Transverse colon (tissue), 4 donors: Measurements from ENCODE around the gene SSTR4. TPM values are rescaled to one million over a fixed set of nuclear protein-coding genes. Genes with fewer than 3 reads are reported as not detected.

ENCODE experiments used
- DNase-seq: peaks from one replicate; pipeline ENCODE4 v3.0.0-alpha.2; 2019
- H3K27ac ChIP-seq, 4 donors: fragments of 200-600 bp; sonication (generic); 2 replicates each; pipeline ENCODE4 v1.5.1; 2016 to 2018; ENCODE audit warnings: inconsistent platforms in 4 of 4
- H3K27me3 ChIP-seq: fragments of 200-600 bp; sonication (generic); 2 replicates; pipeline ENCODE4 v1.5.1; 2017; ENCODE audit warnings: inconsistent platforms
- H3K36me3 ChIP-seq, 4 donors: fragments of 200-600 bp; sonication (generic); 2 replicates each; pipeline ENCODE4 v1.5.1; 2017 to 2019; ENCODE audit warnings: inconsistent platforms in 4 of 4
- H3K4me1 ChIP-seq, 4 donors: fragments of 200-600 bp; sonication (generic); 2 replicates each; pipeline ENCODE4 v1.5.1; 2017 to 2020; ENCODE audit warnings: inconsistent platforms in 4 of 4
- H3K4me3 ChIP-seq, 4 donors: fragments of 200-600 bp; sonication (generic); 1 replicate in 1 of 4; 2 replicates in 3 of 4; pipeline versions ENCODE4 v1.5.1 to v1.6.1; 2017 to 2019; ENCODE audit warnings: inconsistent platforms in 4 of 4
- H3K9me3 ChIP-seq, 2 donors: fragments of 200-600 bp; sonication (generic); 2 replicates each; pipeline ENCODE4 v1.5.1; 2017 to 2019; ENCODE audit warnings: inconsistent platforms in 2 of 2
- EP300 ChIP-seq: sonication (generic); formaldehyde crosslinking; IDR thresholded peaks from one replicate; pipeline ENCODE4 v1.6.1; 2017; ENCODE audit warnings: antibody characterized with exemption, low read depth
- POLR2A ChIP-seq: fragments of 450-650 bp; IDR thresholded peaks from one replicate; pipeline ENCODE4 v1.6.1; 2016; ENCODE audit warnings: antibody characterized with exemption, mild to moderate bottlenecking, moderate library complexity
- POLR2AphosphoS5 ChIP-seq, 3 donors: sonication (generic); formaldehyde crosslinking; IDR thresholded peaks; one replicate each; pipeline ENCODE4 v1.6.1; 2016; ENCODE audit warnings: antibody characterized with exemption in 3 of 3
- WGBS, 2 donors: methylation state at CpG; one replicate each; pipeline ENCODE4 v1.1.5; 2018; ENCODE audit warnings: low coverage in 1 of 2; 5-methylcytosine and 5-hydroxymethylcytosine counted together
- in situ Hi-C, 4 donors: fragments of 200-750 bp; cut with MboI; loops; one replicate each; pipeline versions ENCODE4 v1.15.0 to v1.15.1; 2017; ENCODE audit warnings: low sequenced_read_pairs in 3 of 4, low pct_ligation_motif_present in 1 of 4, low pct_unique_long_range_greater_than_20kb in 1 of 4
- intact Hi-C: fragments of 100-400 bp; cut with DNase I; formaldehyde crosslinking; loops from one replicate; pipeline ENCODE4 v1.15.1; 2023; ENCODE audit warnings: low total_unique reads
- total RNA-seq, 4 donors: library from RNA; depleted of rRNA; stranded (reverse); fragments of >200 nt; gene quantifications; one replicate each; pipeline ENCODE4 v1.1.0, GENCODE V29; 2016
- TF ChIP-seq, protein P1 (sequence below), 5 experiments: fragments of 200-600 bp in 3 of 5; fragments of 450-650 bp in 2 of 5; sonication (generic) in 3 of 5; IDR thresholded peaks; 1 replicate in 2 of 5; 2 replicates in 3 of 5; pipeline ENCODE4 v1.5.1; 2016 to 2017; ENCODE audit warnings: antibody characterized with exemption in 5 of 5, inconsistent platforms in 3 of 5, mild to moderate bottlenecking in 2 of 5, moderate library complexity in 1 of 5

The SSTR4 gene
- total RNA-seq, 4 donors from 2014 or later = not detected

DNA sequence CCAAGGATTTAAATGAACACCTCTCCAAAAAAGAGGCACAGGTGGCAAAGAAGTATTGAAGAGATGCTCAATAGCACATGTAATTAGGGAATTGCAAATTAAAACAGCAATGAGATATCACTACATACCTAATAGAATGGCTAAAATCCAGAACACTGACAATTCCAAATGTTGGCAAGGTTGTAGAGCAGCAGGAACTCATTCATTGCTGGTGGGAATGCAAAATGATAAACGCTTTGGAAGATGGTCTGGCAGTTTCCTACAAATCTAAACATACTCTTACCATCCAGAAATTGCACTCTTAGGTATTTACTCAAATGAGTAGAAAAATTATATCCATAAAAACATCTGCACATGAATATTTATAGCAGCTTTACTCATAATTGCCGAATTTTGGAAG, 34.0 kb downstream of the SSTR4 start:
- Histone ChIP-seq H3K4me1 (no peaks in the 10 kb centered on the region), H3K27me3 (no peaks in the 10 kb centered on the region), H3K36me3 (no peaks in the 10 kb centered on the region), H3K4me3 (no peak overlapping the region), H3K9me3 (no peaks in the 10 kb centered on the region), H3K27ac (no peak overlapping the region)
- 66 to 73% methylated on average over 2 of the region's 2 CpGs for WGBS, 2 donors
- intact Hi-C loops (no loop called here), in situ Hi-C loops (no loop called here)
- TF ChIP-seq, protein P1, sequence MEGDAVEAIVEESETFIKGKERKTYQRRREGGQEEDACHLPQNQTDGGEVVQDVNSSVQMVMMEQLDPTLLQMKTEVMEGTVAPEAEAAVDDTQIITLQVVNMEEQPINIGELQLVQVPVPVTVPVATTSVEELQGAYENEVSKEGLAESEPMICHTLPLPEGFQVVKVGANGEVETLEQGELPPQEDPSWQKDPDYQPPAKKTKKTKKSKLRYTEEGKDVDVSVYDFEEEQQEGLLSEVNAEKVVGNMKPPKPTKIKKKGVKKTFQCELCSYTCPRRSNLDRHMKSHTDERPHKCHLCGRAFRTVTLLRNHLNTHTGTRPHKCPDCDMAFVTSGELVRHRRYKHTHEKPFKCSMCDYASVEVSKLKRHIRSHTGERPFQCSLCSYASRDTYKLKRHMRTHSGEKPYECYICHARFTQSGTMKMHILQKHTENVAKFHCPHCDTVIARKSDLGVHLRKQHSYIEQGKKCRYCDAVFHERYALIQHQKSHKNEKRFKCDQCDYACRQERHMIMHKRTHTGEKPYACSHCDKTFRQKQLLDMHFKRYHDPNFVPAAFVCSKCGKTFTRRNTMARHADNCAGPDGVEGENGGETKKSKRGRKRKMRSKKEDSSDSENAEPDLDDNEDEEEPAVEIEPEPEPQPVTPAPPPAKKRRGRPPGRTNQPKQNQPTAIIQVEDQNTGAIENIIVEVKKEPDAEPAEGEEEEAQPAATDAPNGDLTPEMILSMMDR (IDR thresholded peaks at IDR 0.05) = no peak
- TF ChIP-seq EP300 (no peak), POLR2A (no peak), POLR2AphosphoS5 (IDR thresholded peaks at IDR 0.05) (no peak)
- DNase-seq = no peak

DNA sequence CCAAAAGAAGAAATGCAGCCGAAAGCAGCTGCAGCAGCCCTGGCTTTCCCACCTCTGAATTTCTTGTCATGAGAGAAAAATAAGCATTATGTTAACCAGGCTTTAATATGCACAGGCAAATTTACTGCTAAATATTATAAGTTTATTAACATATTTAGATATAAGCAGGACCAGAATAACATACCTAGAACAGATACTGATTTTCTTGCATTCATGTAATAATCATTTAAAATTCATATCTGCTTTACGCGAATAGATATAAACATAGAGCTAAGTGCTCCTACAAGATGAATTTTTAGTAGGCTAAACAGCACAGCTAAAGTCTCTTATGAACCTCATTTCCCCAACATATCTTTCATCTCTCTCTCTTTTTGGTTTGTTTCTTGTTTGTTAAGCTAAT, 36.3 kb downstream of the SSTR4 start:
- Histone ChIP-seq H3K36me3 (no peaks in the 10 kb centered on the region), H3K27ac (no peak overlapping the region), H3K4me1 (no peaks in the 10 kb centered on the region), H3K27me3 (no peaks in the 10 kb centered on the region), H3K9me3 (no peaks in the 10 kb centered on the region), H3K4me3 (no peak overlapping the region)
- TF ChIP-seq EP300 (no peak), POLR2A (no peak), POLR2AphosphoS5 (IDR thresholded peaks at IDR 0.05) (no peak)
- TF ChIP-seq, protein P1 (IDR thresholded peaks at IDR 0.05) = no peak
- WGBS, 2 donors = 60 to 61% methylated on average over 3 of the region's 3 CpGs
- DNase-seq = no peak
- intact Hi-C loops = no loop called here
- in situ Hi-C loops = no loop called here

DNA sequence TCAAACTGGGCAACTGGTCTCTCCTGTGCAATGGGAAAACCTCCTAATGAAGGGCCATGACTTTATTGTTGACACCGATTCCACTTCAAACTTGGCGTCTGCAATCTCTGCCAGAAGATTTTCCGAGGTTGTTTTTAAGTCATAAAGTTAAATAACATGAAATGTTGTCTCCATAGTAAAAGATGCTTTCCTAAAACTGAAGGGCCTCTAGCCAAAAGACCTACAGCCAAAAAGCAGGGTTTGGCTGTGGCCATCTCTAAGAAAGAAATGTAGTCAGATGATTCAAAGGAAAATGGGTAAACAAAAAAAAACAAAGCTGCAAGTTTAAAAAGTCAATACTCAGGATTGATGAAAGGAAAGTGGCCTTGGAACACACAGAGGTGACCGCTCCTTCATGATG, 36.9 kb downstream of the SSTR4 start:
- WGBS, 2 donors = 59 to 60% methylated on average over 4 of the region's 4 CpGs
- TF ChIP-seq POLR2AphosphoS5 (IDR thresholded peaks at IDR 0.05) = no peak
- TF ChIP-seq, protein P1 (IDR thresholded peaks at IDR 0.05) = no peak
- TF ChIP-seq EP300 = no peak
- TF ChIP-seq POLR2A = no peak
- intact Hi-C loops = no loop called here
- DNase-seq = no peak
- Histone ChIP-seq H3K27me3 (no peaks in the 10 kb centered on the region), H3K4me3 (no peak overlapping the region), H3K9me3 (no peaks in the 10 kb centered on the region), H3K36me3 (no peaks in the 10 kb centered on the region), H3K4me1 (no peaks in the 10 kb centered on the region), H3K27ac (no peak overlapping the region)
- in situ Hi-C loops = no loop called here

DNA sequence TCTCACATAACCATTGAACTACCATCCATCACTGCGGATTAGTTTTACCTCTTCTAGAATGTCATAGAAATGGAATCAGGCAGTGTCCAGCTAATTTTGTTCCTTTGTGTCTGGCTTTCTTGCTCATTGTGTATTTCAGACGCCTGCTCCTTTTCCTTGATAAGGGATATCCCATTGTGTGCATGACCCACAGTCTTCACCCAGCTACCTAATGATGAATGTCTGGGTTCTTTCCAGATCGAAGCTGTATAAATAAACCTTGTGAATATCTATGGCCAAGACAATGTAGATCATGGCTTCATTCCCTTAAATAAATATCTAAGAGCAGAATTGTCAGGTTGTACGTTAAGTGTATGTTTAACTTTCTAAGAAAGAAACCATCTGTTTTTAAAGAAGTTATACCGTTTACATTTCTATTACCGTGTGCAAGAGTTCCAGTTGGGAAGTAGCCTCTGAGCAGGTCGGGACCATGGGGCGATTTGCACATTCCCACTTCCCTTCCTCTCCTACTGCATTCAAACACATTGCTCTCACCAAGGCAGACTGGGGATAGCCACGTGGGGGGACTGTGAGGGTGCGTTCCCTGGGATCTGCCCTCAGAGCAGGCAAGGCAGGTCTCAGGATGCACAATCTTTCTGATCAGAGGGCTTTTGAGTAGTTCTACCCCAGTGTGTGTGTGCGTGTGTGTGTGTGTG, 37.9 kb downstream of the SSTR4 start:
- 71 to 76% methylated on average over 8 to 11 of the region's 11 CpGs for WGBS, 2 donors
- no peaks in the 10 kb centered on the region for H3K36me3 ChIP-seq
- intact Hi-C loops (no loop called here), in situ Hi-C loops (no loop called here)
- no peak overlapping the region for H3K4me3 ChIP-seq
- no peaks in the 10 kb centered on the region for H3K9me3 ChIP-seq
- no peaks in the 10 kb centered on the region for H3K4me1 ChIP-seq
- no peaks in the 10 kb centered on the region for H3K27me3 ChIP-seq
- no peak for DNase-seq
- no peak overlapping the region for H3K27ac ChIP-seq
- TF ChIP-seq EP300 (no peak), POLR2AphosphoS5 (IDR thresholded peaks at IDR 0.05) (no peak), POLR2A (no peak)
- TF ChIP-seq, protein P1 (IDR thresholded peaks at IDR 0.05) = no peak
